ENCODE results near the gene RBM12. TPM values are rescaled to one million over a fixed set of nuclear protein-coding genes. Genes with fewer than 3 reads are reported as not detected.

Gene RBM12
- total RNA-seq, 1 donor from 2014 or later = 77.7 TPM

DNA sequence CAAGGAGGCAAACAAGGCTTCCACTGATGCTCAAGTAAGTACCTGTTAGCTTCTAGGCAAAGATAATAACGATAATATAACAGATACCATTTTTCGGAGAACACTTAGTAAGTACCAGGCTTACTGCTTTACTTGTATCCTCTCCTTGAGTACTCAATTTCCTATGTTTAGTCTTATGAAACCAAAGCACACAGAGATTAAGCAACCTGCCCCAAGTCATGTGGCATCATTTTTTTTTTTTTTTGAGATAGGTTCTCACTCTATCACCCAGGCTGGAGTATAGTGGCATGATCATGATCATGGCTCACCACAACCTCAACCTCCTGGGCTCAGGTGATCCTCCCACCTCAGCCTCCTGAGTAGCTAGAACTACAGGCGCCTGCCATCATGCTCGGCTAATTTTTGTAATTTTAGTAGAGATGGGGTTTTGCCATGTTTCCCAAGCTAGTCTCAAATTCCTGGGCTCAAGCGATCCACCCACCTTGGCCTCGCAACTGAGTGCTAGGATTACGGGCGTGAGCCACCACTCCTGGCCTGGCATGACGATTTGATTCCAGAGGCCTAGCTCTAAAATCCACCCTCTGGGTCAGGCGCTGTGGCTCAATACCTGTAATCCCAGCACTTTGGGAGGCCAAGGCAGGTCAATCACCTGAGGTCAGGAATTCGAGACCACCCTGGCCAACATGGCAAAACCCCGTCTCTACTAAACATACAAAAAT is 35.1 kb downstream of the RBM12 start:
- intact Hi-C loops (cut with DNase I) = no loop called here
- peak; percentile 41 for ATAC-seq
- peak; percentile 15 for DNase-seq (ENCODE audit: low spot score)

DNA sequence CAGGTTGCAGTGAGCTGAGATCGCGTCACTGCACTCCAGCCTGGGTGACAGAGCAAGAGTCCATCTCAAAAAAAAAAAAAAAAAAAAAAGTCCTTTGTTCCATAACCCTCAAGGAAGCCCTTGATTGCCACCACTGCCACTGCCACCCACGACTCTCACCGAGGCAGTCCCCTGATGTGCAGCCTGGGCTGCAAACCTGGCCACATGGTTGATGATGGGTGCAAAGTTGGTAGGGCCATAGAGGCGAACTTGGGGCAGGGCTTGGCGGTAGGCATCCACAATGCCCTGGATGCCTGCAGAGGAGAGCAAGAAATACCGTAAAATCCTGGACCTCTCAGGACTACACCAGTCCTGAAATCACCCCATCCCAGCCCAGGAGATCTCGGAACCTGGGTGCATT is 37.6 kb downstream of the RBM12 start:
- ATAC-seq (no peak), DNase-seq (ENCODE audit: low spot score) (peak; percentile 21)
- intact Hi-C loops (cut with DNase I) = no loop called here

DNA sequence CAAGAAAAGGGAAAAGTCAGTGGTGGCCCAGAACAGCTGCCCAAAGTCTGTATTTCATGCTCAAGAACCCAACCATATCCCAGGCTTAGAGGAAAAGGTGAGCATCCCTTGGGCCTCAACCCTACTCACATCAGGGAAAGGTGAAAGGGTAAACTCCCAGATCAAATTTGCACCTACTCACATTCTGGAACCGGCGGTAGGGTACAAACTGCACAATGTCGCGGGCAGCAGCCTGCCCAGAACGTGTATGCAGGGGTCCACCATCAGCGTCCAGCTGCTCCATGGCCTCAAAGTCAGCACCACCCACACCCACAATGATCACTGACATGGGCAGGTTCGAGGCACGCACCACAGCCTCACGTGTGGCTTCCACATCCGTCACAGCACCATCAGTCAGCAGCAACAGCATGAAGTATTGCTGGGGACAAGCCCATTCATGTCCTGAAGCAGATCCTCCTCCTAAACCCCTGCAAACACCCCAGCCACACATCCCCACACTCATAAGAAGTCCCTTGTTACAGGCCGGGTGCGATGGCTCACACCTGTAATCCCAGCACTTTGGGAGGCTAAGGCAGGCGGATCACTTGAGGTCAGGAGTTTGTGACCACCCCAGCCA is 38.2 kb downstream of the RBM12 start:
- DNase-seq (ENCODE audit: low spot score) (peak; percentile 25), ATAC-seq (no peak)
- intact Hi-C loops (cut with DNase I) = no loop called here

DNA sequence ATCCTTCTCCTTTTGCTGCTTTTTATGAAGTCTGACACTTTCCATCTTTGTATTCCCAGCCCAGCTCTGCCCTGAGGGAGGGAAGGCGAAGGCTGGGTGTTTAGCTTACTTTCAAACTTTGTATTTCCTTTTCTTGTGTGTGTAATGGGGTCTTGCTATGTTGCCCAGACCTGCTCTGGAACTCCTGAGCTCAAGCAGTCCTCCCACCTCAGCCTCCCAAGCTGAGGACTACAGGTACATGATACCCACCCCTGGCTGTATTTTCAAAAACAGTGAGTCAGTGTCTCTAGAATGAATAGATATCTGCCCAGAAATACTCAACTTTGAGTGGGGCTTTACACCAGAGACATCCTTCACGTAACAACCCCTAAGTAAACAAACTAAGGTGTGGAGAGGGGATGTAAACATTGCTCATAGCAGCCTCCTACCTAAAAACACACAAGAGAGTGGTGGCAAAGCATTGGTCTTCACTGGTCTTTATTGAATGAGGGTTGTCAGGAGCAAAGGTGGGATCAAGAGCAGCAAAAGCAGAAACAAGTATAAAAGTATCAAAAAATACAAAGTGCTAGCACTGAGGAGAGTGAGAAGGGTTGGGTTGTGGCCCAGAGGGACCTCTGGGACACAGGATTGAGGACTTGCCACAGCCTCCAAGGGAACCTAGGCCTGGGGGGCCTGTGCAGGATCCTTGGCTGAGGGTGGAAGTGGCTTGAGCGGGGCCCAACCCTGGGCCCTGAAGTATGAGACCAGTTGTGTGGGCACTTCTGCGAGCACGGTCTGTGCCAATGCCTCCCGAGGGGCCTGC is 38.9 kb downstream of the RBM12 start:
- ATAC-seq (no peak), DNase-seq (ENCODE audit: low spot score) (peak; percentile 30)
- intact Hi-C loops (cut with DNase I) = no loop called here

DNA sequence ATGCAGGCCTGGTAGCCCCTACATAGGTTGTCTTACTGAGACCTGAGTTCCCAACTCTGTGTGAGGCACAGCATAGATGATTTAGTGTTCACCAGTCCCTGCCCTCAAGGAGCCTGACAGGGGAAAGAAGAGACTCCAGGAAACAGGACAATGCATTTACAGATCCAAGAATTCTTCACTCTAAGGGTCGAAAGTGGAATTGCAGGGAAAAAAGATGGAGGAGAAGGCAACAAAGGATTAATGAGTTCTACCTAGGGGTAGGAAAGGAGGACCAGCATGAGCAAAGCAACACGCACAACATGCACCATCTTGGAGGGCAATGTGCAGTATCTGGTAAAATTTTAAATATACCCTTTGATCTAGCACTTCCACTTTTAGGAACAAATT is 43.1 kb downstream of the RBM12 start:
- ATAC-seq (no peak), DNase-seq (ENCODE audit: low spot score) (no peak)
- intact Hi-C loops (cut with DNase I) = no loop called here

DNA sequence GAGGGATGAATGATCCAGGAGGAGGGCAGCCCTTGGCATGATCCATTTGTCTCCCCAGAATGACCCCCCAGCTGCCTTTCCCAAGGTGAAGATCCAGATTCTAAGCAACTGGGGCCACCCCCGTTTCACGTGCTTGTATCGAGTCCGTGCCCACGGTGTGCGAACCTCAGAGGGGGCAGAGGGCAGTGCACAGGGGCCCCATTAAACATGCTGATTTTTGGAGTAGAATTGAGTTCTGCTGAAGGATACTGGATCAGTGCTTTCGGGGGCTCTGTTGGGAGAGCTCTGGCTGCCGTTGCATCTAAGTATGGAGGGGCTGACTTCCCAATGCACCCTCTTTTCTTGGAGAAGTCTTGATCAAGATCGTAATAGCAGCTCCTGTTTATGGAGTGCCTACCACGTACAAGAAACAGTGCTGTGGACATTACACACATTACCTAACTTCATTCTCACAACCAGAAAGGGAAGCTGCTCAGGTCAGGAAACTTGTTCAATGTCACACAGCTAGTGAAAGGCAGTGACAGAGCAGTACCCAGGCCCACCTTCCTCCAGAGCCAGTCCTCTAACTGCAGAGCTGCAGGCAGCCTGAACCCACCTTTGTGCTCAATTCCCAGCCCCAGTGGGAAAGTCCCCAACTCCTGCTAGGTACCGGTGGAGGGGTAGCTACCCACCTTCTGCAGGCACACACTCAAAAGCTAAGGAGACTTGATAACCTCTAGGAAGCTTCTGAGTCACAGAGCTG is 43.7 kb downstream of the RBM12 start:
- ATAC-seq = no peak
- DNase-seq (ENCODE audit: low spot score) = peak; percentile 53
- intact Hi-C loops (cut with DNase I) = no loop called here

DNA sequence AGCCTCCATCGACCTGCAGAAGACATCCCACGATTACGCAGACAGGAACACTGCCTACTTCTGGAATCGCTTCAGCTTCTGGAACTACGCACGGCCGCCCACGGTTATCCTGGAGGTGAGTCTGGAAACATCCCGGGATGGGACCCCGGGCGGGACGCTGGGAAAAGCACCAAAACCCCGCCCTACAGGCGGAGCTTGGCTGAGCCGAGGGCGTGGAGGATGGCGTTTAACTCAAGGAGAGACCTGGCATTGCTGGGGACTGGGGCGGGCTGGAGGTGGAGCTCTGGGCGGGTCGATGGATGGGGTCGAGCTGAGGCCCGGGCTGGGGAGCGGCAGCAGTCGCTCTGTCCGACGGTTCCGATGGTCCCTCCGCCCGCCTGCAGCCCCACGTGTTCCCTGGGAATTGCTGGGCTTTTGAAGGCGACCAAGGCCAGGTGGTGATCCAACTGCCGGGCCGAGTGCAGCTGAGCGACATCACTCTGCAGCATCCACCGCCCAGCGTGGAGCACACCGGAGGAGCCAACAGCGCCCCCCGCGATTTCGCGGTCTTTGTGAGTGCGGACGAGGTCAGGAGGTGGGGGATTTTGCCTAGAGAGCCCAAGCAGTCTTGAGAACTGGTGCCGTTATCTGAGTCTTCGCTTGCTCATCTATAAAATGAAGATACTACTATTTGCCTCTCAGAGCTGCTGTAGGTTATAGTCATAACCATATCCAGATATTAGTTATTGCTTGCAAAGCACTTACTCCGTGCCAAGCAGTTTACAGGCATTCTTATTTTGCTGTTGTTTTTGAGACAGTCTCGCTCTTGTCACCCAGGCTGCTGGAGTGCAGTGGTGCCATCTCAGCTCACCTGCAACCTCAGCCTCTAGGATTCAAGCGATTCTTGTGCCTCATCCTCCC is 45.3 kb downstream of the RBM12 start:
- DNase-seq (ENCODE audit: low spot score) (peak; percentile 84), ATAC-seq (peak; percentile 43)
- intact Hi-C loops (cut with DNase I) = no loop called here

DNA sequence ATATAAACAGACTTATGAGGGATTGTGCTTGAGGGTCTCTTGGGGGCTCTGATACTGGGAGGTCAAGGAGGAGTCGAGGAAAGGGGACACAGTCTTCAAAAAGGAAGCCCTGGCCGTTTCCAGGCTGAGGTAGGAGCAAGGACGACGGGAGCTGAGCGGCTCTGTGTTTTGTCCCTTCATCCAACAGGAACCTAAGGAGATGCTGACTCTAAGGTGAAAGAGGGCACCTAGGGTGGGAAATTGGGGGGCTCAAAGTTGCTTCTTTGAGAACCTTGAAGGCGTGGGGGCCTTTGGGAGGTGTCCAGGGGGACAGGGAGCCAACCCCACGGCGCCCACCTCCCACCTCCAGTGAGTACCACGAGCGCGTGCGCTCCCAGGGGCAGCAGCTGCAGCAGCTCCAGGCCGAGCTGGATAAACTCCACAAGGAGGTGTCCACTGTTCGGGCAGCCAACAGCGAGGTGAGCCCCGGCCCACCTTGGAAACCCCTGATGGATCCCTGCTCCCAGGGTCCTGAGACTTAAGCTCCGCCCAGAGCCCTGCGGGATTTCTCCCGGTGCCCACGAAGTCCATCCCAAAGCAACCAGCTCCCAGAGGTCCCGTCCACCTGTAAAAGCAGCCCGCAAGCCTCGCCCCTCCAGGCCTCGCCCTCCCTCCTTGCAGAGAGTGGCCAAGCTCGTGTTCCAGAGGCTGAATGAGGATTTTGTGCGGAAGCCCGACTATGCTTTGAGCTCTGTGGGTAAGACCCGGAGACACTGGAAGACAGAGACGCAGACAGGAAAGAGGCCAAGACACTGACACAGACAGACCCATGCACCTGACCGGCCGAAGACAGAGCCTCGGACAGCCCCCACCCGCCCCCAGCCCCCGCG is 46.2 kb downstream of the RBM12 start:
- intact Hi-C loops (cut with DNase I) = no loop called here
- no peak for ATAC-seq
- peak; percentile 65 for DNase-seq (ENCODE audit: low spot score)

DNA sequence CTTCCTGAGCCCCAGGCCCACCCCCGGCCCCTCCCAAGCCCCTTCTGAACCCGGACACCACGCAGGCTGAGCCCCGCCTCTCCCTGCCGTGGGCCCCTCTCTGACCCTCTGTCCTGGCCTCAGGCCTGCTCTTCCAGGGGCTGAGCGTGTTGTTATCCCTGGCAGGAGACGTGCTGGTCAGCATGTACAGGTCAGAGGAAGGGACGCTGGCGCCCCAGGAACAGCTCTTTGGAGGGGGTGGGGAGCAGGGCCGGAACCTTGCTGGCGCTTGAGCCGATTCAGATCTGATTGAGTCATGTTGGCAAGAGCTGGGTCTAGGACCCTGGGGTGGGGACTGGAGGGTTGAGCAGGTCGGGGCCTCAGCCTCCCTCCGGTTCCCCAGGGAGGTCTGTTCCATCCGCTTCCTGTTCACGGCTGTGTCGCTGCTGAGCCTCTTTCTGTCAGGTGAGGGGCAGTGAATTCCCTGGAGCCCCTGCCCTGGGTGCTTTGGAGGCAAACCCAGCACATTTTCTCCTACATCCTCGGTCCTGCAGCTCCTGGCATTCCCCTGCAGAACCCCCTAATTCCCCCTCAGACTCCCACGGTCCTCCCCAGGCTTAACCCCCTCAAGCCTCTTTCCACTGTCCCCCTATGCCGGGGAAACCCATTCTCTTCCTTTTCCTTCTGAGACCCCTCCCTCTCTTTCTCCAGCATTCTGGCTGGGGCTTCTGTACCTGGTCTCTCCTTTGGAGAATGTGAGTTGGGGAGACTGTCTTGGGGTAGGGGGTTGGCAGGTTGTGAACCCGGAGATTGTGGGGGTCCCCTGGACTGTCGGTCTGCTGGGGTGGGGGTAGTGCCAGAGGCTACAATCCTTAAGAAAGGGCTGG is 47.1 kb downstream of the RBM12 start:
- peak; percentile 78 for DNase-seq (ENCODE audit: low spot score)
- intact Hi-C loops (cut with DNase I) = no loop called here
- ATAC-seq = peak; percentile 38

DNA sequence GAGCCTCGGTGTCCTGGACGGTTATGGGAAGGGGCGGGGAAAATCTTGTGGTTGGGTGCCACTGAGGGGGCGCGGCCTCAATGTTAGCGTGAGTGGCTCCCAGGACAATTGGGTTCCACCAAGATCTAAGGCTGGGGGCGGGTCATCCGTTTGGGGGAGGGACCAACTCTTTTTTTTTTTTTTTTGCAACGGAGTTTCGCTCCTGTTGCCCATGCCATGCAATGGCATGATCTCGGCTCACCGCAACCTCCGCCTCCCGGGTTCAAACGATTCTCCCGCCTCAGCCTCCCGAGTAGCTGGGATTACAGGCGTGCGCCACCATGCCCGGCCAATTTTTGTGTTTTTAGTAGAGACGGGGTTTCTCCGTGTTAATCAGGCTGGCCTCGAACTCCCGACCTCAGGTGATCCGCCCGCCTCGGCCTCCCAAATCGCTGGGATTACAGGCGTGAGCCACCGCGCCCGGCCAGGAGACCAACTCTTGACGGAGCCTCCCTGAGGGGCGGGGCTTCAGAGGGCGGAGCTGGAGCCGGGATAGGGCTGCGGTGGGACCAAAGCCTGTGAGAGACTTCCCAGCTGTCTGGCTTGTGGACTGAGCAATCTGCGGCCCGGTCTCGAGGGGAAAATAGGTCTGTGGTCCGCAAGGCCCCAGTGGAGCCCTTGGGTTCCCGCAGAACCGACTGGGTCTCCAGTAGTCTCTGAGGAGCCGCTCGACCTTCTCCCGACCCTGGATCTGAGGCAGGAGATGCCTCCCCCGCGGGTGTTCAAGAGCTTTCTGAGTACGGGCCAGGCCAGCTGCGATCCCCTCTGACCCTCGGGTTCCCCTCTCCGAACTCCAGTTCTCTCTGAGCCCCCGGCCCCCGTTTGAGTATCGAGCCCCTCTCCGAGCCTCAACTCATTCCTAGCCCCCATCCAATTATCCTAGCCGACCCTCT is 48.0 kb downstream of the RBM12 start:
- intact Hi-C loops (cut with DNase I) = no loop called here

DNA sequence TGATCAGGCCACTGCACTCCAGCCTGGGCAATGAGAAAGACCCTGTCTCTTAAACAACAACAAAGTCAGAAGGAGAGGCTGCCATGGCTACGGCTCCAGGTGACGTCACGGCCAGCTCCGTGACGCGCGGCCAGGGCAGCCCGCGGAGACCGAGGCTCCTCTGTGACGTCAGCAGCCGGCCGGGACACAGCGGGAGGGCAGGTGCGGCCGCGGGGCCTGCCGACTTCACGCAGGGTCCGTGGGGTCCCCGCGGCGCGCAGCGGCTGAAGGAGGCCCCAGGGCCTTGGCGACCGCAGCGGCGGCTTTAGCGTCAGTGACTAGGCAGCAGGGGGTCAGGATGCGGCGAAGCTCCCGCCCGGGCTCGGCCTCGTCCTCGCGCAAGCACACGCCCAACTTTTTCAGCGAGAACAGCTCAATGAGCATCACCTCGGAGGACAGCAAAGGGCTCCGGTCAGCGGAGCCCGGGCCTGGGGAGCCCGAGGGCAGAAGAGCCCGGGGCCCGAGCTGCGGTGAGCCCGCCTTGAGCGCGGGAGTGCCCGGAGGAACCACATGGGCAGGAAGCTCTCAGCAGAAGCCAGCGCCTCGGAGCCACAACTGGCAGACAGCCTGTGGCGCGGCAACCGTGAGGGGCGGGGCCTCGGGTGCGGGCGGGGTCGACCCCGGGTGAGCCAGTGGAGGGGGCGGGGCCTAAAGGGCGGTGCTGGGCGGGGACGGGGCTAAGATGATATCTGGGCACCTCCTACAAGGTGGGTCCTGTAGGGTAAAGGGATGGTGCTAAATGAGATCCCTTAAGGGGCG is 48.8 kb downstream of the RBM12 start, which contains the start of gene SPAG4:
SPAG4 (plus strand) TSS at position 163 of the 798 bp plus-strand sequence; CDS start at position 338, 175 bp downstream.
- DNase-seq (ENCODE audit: low spot score) (peak; percentile 100), ATAC-seq (peak; percentile 93)
- intact Hi-C loops (cut with DNase I) = no loop called here

More for the DNA sequence above, 48.0 kb downstream of the RBM12 start:
- DNase-seq (ENCODE audit: low spot score) = peak; percentile 95
- peak; percentile 74 for ATAC-seq

DNA sequence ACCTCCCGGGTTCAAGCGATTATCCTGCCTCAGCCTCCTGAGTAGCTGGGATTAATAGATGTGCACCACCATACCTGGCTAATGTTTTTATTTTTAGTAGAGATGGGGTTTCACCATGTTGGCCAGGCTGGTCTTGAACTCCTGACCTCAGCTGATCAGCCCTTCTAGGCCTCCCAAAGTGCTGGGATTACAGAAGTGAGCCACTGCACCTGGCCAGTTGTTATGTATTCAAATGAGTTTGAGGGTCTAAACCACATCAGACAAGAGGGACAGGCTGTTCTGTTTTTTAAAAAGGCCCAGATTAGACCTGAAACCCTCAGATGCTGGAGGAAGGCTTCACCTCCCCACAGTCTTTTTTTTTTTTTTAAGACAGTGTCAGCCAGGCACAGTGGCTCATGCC is 53.2 kb downstream of the RBM12 start:
- intact Hi-C loops (cut with DNase I) = no loop called here
- no peak for DNase-seq (ENCODE audit: low spot score)
- ATAC-seq = no peak

DNA sequence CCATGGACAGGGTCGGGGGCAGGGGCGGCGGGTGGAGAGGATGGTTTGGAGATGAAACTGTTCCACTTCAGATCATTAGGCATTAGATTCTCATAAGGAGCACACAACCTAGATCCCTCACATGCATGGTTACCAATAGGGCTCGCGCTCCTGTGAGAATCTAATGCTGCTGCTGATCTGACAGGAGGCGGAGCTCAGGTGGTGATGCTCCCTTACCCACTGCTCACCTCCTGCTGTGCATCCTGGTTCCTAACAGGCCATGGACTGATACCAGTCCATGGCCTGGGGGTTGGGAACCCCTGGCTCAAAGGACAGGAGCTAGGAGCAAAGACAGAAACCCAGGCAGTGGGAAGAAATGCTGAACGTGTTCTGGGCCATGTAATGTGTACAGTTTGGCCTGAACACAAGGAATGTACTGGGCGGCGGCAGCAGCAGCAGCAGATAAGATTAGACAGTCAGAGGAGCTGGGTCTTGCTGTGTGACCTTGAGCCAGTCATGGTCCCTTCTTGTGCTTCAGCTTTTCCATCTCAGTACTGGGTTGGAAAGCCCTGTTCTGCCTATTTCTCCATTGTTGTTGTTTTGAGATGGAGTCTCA is 53.8 kb downstream of the RBM12 start:
- ATAC-seq (no peak), DNase-seq (ENCODE audit: low spot score) (no peak)
- intact Hi-C loops (cut with DNase I) = no loop called here

DNA sequence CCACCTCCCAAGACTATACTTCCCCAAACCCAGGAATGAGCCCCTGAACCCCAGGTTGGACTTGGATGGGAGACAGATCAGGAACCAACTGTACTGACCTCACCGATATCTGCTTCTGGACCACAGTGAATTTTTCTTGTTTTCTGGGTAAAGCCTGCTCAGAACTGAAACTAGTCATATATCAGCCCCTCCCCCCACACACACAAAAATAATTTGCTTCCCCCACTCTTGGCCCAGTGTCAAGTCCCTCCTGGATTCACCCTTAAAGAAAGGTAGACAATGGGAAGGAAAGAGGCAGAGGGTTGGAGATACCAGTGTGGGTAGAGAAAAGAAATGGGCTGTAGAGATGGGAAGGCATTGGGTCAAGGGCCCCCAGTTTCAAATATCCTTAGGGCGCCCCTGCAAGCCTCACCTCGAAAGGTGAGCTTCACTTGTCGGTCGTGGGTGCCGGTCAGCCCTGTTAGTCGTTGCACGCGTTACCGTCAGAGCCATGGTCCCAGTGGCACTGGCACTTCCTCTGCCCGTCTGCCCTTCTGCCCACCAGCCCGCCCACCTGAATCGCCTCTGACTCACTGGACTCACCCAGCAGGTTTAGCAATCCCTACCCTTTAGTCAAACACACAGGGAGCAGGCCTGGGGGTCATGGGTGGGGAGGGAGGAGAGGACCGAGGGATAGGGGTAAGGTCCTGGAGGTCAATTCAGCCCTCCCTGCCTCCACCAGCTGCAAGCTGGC is 57.5 kb downstream of the RBM12 start:
- ATAC-seq = no peak
- intact Hi-C loops (cut with DNase I) = no loop called here
- DNase-seq (ENCODE audit: low spot score) = no peak
